DND-41 (cell line): ENCODE measurements around the gene TESK1.

Experiments used
- EZH2 ChIP-seq: IDR thresholded peaks from 3 replicates; pipeline ENCODE4 v1.6.1; 2012; ENCODE audit warnings: borderline replicate concordance, low read depth, mild to moderate bottlenecking, moderate library complexity, low read length, inconsistent platforms; ENCODE audit not compliant: severe bottlenecking
- TF ChIP-seq, protein P1 (sequence below): IDR thresholded peaks from 2 replicates; pipeline ENCODE4 v1.5.1; 2012; ENCODE audit warnings: borderline replicate concordance, low read length, moderate library complexity, mild to moderate bottlenecking; ENCODE audit not compliant: poor library complexity, severe bottlenecking; ENCODE audit errors: extremely low read depth

DNA sequence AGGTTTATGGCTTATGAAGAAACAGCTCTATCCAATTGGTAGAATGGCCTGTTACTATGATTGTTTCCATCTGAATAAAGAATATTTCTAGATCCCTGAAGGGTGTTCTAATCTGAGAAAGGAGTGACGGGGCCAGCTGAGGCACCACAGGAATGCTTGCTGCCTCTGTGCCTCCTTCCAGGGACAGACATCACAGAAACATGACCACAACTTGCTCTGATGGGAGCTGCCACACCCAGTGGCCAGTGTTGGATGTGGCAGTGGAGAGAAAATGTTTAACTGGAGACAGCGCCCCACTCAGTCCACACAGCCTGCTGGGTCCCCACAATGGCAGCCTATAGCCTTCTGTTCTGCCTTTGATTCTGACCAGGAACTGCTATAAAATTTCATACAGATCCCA is 38.6 kb upstream of the TESK1 start:
- TF ChIP-seq, protein P1, sequence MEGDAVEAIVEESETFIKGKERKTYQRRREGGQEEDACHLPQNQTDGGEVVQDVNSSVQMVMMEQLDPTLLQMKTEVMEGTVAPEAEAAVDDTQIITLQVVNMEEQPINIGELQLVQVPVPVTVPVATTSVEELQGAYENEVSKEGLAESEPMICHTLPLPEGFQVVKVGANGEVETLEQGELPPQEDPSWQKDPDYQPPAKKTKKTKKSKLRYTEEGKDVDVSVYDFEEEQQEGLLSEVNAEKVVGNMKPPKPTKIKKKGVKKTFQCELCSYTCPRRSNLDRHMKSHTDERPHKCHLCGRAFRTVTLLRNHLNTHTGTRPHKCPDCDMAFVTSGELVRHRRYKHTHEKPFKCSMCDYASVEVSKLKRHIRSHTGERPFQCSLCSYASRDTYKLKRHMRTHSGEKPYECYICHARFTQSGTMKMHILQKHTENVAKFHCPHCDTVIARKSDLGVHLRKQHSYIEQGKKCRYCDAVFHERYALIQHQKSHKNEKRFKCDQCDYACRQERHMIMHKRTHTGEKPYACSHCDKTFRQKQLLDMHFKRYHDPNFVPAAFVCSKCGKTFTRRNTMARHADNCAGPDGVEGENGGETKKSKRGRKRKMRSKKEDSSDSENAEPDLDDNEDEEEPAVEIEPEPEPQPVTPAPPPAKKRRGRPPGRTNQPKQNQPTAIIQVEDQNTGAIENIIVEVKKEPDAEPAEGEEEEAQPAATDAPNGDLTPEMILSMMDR = no peak
- TF ChIP-seq EZH2 = no peak
